Measurements from ENCODE around the gene SLC1A3. TPM values are rescaled to one million over a fixed set of nuclear protein-coding genes. Genes with fewer than 3 reads are reported as not detected.
"Not testable (repeated sequence)": the region's sequence is repeated elsewhere in the genome, so short reads cannot be mapped to it uniquely, and the experiment has no call there.

SLC1A3 gene
- total and polyA plus RNA-seq, 2 donors (not counting 1 experiment from before 2014, with no cell fraction given) = 0.37 TPM; not detected in 1

DNA sequence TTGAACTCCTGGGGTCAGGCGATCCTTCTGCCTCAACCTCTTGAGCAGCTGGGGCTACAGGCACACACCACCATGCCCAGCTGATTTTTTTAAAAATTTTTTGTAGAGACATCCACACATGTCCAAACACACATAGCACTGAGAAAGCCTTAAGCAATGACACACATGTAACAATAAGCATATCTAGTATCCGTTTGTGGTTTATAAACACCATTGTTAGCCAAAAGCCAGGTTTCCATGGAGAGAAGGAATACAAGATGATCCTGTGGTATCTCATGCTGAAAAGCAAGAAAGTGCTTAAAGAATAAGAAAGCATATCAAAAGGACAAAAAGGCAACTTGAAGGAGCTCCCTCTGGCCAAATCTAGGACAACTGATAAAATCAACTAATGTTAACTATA lies 29.7 kb upstream of the SLC1A3 start:
- Mint-ChIP-seq H3K4me3 (no peak overlapping the region), H3K27ac (no peak overlapping the region), H3K27me3 (peaks cover 7% of the 10 kb centered on the region), H3K4me1 (peaks cover 2% of the 10 kb centered on the region), H3K9me3 (ENCODE audit: insufficient read depth) (no peaks in the 10 kb centered on the region)
- Histone ChIP-seq H3K4me1 (ENCODE audit: control insufficient read depth in 2 of 2, insufficient read depth in 2 of 2, low read length in 2 of 2) (no peaks in the 10 kb centered on the region), H3K9me3 (ENCODE audit: control extremely low read depth in 1 of 3, control insufficient read depth in 2 of 3, insufficient read depth in 1 of 3, low read length in 2 of 3) (no peaks in the 10 kb centered on the region), H2AFZ (ENCODE audit: insufficient read depth, low read depth, low read length, poor library complexity, severe bottlenecking) (no peak overlapping the region), H3K27ac (ENCODE audit: low read length in 2 of 2) (no peak overlapping the region), H3K36me3 (replicated peaks in 1 of 2; ENCODE audit: control extremely low read depth in 1 of 2, control insufficient read depth in 1 of 2, extremely low read depth in 1 of 2, insufficient read depth in 2 of 2, low read length in 1 of 2) (no peaks in the 10 kb centered on the region), H3K9ac (ENCODE audit: low read length) (no peak overlapping the region), H3K27me3 (replicated peaks in 1 of 4; ENCODE audit: control extremely low read depth in 1 of 4, control insufficient read depth in 3 of 4, insufficient read depth in 4 of 4, low read length in 3 of 4) (no peaks in the 10 kb centered on the region), H3K79me2 (ENCODE audit: control insufficient read depth, insufficient read depth, low read length) (no peaks in the 10 kb centered on the region), H4K20me1 (ENCODE audit: control insufficient read depth, insufficient read depth, low read length, poor library complexity, severe bottlenecking) (no peaks in the 10 kb centered on the region), H3K4me3 (ENCODE audit: control extremely low read depth in 1 of 5, extremely low read depth in 1 of 5, insufficient read depth in 1 of 5, low read depth in 2 of 5, low read length in 4 of 5) (no peak overlapping the region), H3K4me2 (replicated peaks; ENCODE audit: low read depth, low read length, poor library complexity, severe bottlenecking) (no peak overlapping the region)
- ChIA-PET CTCF (no interaction called here), POLR2A (no interaction called here)
- TF ChIP-seq, protein P1, sequence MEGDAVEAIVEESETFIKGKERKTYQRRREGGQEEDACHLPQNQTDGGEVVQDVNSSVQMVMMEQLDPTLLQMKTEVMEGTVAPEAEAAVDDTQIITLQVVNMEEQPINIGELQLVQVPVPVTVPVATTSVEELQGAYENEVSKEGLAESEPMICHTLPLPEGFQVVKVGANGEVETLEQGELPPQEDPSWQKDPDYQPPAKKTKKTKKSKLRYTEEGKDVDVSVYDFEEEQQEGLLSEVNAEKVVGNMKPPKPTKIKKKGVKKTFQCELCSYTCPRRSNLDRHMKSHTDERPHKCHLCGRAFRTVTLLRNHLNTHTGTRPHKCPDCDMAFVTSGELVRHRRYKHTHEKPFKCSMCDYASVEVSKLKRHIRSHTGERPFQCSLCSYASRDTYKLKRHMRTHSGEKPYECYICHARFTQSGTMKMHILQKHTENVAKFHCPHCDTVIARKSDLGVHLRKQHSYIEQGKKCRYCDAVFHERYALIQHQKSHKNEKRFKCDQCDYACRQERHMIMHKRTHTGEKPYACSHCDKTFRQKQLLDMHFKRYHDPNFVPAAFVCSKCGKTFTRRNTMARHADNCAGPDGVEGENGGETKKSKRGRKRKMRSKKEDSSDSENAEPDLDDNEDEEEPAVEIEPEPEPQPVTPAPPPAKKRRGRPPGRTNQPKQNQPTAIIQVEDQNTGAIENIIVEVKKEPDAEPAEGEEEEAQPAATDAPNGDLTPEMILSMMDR (IDR thresholded peaks at IDR 0.05) = no peak
- TF ChIP-seq EZH2 (IDR thresholded peaks at IDR 0.05; ENCODE audit: borderline replicate concordance, insufficient read depth, low read depth, low read length, poor library complexity, severe bottlenecking) = no peak
- 100% methylated on average over 1 of the region's 2 CpGs for WGBS (ENCODE audit: insufficient coverage)
- no peak for ATAC-seq (ENCODE audit: low read depth)
- no peak for DNase-seq
- intact Hi-C loops (cut with micrococcal nuclease) = no loop called here

DNA sequence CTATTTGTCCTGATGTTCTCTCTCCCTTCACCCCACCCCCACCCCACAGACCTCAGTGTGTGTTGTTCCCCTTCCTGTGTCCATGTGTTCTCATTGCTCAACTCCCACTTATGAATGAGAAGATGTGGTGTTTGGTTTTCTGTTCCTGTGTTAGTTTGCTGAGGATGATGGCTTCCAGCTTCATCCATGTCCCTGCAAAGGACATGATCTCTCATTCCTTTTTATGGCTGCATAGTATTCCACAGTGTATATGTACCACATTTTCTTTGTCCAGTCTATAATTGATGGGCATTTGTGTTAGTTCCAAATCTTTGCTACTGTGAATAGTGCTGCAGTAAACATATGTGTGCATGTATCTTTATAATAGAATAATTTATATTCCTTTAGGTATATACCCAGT lies 26.5 kb upstream of the SLC1A3 start:
- H3K4me3 ChIP-seq (ENCODE audit: control extremely low read depth in 1 of 5, extremely low read depth in 1 of 5, insufficient read depth in 1 of 5, low read depth in 2 of 5, low read length in 4 of 5); H3K9ac ChIP-seq (ENCODE audit: low read length); H3K4me3 Mint-ChIP-seq; ATAC-seq (ENCODE audit: low read depth); H3K9me3 Mint-ChIP-seq (ENCODE audit: insufficient read depth); H3K79me2 ChIP-seq (ENCODE audit: control insufficient read depth, insufficient read depth, low read length); H4K20me1 ChIP-seq (ENCODE audit: control insufficient read depth, insufficient read depth, low read length, poor library complexity, severe bottlenecking); H3K27ac Mint-ChIP-seq; H3K4me2 ChIP-seq (replicated peaks; ENCODE audit: low read depth, low read length, poor library complexity, severe bottlenecking); H3K36me3 ChIP-seq (replicated peaks in 1 of 2; ENCODE audit: control extremely low read depth in 1 of 2, control insufficient read depth in 1 of 2, extremely low read depth in 1 of 2, insufficient read depth in 2 of 2, low read length in 1 of 2); intact Hi-C loops (cut with micrococcal nuclease); H3K27me3 ChIP-seq (replicated peaks in 1 of 4; ENCODE audit: control extremely low read depth in 1 of 4, control insufficient read depth in 3 of 4, insufficient read depth in 4 of 4, low read length in 3 of 4); H3K4me1 Mint-ChIP-seq; H2AFZ ChIP-seq (ENCODE audit: insufficient read depth, low read depth, low read length, poor library complexity, severe bottlenecking); H3K4me1 ChIP-seq (ENCODE audit: control insufficient read depth in 2 of 2, insufficient read depth in 2 of 2, low read length in 2 of 2); POLR2A ChIA-PET; H3K9me3 ChIP-seq (ENCODE audit: control extremely low read depth in 1 of 3, control insufficient read depth in 2 of 3, insufficient read depth in 1 of 3, low read length in 2 of 3); DNase-seq; H3K27ac ChIP-seq (ENCODE audit: low read length in 2 of 2): not testable (repeated sequence)
- CTCF ChIA-PET = interaction anchor here (0.7 kb wide), 1 partner anchor 9 kb away, joined by 4 read pairs; no protein-coding TSS in a partner anchor
- H3K27me3 Mint-ChIP-seq = peaks cover 12% of the 10 kb centered on the region

All from B cell (primary cell).